Ishikawa (cell line): ENCODE measurements around the gene PDE10A.

Source experiments
- CEBPB ChIP-seq: IDR thresholded peaks from 2 replicates; pipeline ENCODE4 v1.6.1; 2012
- CREB1 ChIP-seq: IDR thresholded peaks from 2 replicates; pipeline ENCODE4 v1.6.1; 2012; ENCODE audit warnings: low read depth
- EGR1 ChIP-seq: IDR thresholded peaks from 2 replicates; pipeline ENCODE4 v1.6.1; 2012
- EP300 ChIP-seq: IDR thresholded peaks from 2 replicates; pipeline ENCODE4 v1.6.1; 2012; ENCODE audit warnings: borderline replicate concordance
- FOXM1 ChIP-seq: IDR thresholded peaks from 2 replicates; pipeline ENCODE4 v1.6.1; 2012; ENCODE audit warnings: low read depth, borderline replicate concordance
- MAX ChIP-seq: IDR thresholded peaks from 2 replicates; pipeline ENCODE4 v1.6.1; 2012
- NFIC ChIP-seq: IDR thresholded peaks from 2 replicates; pipeline ENCODE4 v1.6.1; 2012
- RAD21 ChIP-seq: IDR thresholded peaks from 2 replicates; pipeline ENCODE4 v1.6.1; 2012; ENCODE audit warnings: low read depth
- TAF1 ChIP-seq: IDR thresholded peaks from 2 replicates; pipeline ENCODE4 v1.6.1; 2012; ENCODE audit warnings: low read depth, mild to moderate bottlenecking
- TCF12 ChIP-seq: IDR thresholded peaks from 2 replicates; pipeline ENCODE4 v1.6.1; 2012; ENCODE audit warnings: low read depth
- TEAD4 ChIP-seq: IDR thresholded peaks from 2 replicates; pipeline ENCODE4 v1.6.1; 2012
- YY1 ChIP-seq: IDR thresholded peaks from 2 replicates; pipeline ENCODE4 v1.6.1; 2012; ENCODE audit warnings: low read depth
- ZBTB7A ChIP-seq: IDR thresholded peaks from 2 replicates; pipeline ENCODE4 v1.6.1; 2012; ENCODE audit warnings: low read depth
- TF ChIP-seq, protein P1 (sequence below): IDR thresholded peaks from 2 replicates; pipeline ENCODE4 v1.6.1; 2012
- TF ChIP-seq, protein P2 (sequence below): IDR thresholded peaks from 2 replicates; pipeline ENCODE4 v1.6.1; 2012; ENCODE audit warnings: low read depth, mild to moderate bottlenecking

PDE10A gene

DNA sequence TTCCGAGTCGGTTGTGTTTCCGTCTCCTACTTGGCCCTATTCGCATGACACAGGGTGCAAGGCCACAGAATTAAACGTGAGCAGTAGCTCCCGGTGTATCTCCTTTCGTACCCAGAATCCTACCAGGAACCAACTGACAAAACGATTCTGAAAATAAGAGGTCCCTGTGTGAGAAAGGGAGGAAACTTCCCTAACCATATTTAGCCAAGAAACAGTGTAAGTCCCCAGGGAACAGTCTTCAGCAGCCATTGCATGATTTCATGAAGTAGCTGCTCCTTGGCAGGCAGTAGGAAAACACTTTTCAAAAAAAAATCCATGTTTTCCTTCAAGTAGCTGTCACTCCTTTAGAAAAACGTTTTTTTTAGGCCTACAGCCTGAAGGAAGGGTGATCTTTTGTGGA, 46.9 kb downstream of the PDE10A start:
- TF ChIP-seq CEBPB (no peak), TCF12 (no peak), RAD21 (no peak), CREB1 (no peak), EP300 (no peak), NFIC (no peak), FOXM1 (no peak), TEAD4 (no peak), YY1 (no peak)
- TF ChIP-seq, protein P1, sequence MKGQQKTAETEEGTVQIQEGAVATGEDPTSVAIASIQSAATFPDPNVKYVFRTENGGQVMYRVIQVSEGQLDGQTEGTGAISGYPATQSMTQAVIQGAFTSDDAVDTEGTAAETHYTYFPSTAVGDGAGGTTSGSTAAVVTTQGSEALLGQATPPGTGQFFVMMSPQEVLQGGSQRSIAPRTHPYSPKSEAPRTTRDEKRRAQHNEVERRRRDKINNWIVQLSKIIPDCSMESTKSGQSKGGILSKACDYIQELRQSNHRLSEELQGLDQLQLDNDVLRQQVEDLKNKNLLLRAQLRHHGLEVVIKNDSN = no peak
- TF ChIP-seq, protein P2, sequence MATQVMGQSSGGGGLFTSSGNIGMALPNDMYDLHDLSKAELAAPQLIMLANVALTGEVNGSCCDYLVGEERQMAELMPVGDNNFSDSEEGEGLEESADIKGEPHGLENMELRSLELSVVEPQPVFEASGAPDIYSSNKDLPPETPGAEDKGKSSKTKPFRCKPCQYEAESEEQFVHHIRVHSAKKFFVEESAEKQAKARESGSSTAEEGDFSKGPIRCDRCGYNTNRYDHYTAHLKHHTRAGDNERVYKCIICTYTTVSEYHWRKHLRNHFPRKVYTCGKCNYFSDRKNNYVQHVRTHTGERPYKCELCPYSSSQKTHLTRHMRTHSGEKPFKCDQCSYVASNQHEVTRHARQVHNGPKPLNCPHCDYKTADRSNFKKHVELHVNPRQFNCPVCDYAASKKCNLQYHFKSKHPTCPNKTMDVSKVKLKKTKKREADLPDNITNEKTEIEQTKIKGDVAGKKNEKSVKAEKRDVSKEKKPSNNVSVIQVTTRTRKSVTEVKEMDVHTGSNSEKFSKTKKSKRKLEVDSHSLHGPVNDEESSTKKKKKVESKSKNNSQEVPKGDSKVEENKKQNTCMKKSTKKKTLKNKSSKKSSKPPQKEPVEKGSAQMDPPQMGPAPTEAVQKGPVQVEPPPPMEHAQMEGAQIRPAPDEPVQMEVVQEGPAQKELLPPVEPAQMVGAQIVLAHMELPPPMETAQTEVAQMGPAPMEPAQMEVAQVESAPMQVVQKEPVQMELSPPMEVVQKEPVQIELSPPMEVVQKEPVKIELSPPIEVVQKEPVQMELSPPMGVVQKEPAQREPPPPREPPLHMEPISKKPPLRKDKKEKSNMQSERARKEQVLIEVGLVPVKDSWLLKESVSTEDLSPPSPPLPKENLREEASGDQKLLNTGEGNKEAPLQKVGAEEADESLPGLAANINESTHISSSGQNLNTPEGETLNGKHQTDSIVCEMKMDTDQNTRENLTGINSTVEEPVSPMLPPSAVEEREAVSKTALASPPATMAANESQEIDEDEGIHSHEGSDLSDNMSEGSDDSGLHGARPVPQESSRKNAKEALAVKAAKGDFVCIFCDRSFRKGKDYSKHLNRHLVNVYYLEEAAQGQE = no peak

DNA sequence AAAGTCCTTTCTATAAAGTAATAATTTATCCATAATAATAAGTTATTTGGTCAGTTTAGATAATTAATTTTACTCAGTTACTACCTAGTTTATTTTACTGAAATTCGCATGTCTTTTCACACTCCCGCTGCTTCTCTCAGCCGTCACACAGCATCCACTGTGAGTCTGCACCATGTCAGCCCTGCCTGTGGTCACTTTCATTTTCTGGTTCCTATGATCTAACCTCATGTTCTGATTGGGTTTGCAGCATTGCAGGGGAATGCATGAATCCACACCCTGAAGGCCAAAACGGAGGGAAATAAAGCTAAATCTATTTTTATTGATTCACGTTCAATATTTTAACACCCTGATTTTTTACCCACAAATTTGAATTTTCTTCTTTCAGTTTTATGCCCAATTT, 47.4 kb downstream of the PDE10A start:
- TF ChIP-seq TEAD4 = no peak
- no peak for TF ChIP-seq EP300
- TF ChIP-seq CEBPB = no peak
- TF ChIP-seq TCF12 = no peak
- TF ChIP-seq, protein P2 = no peak
- TF ChIP-seq TAF1 = no peak
- TF ChIP-seq RAD21 = no peak
- TF ChIP-seq MAX = no peak
- TF ChIP-seq CREB1 = no peak
- no peak for TF ChIP-seq FOXM1
- TF ChIP-seq EGR1 = no peak

DNA sequence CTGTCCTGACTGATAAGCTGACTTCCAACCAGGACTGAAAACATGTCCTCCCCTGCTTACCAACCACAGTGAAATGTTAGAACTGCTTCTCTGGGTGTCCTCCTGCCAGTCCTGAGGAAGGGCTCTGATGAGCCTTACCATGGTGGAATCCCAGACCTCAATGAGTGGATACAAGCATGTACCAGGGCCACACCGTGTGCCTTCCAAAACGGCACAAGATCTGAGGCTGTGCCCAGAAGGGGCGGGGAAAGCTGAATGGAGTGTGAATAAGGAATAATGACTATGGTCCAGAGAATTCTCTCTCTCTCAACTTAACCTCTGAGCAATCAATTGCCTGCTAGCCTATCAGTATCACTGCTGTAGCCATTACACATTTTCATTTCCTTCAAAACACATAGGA, 51.7 kb downstream of the PDE10A start:
- TF ChIP-seq, protein P2 = no peak
- no peak for TF ChIP-seq FOXM1
- TF ChIP-seq, protein P1 = no peak
- TF ChIP-seq MAX = no peak
- TF ChIP-seq ZBTB7A = no peak
- no peak for TF ChIP-seq NFIC
- no peak for TF ChIP-seq YY1
- no peak for TF ChIP-seq CEBPB
- no peak for TF ChIP-seq EGR1
- TF ChIP-seq TCF12 = no peak
- TF ChIP-seq RAD21 = no peak
- TF ChIP-seq TEAD4 = no peak
- no peak for TF ChIP-seq CREB1
- no peak for TF ChIP-seq EP300
- TF ChIP-seq TAF1 = no peak

DNA sequence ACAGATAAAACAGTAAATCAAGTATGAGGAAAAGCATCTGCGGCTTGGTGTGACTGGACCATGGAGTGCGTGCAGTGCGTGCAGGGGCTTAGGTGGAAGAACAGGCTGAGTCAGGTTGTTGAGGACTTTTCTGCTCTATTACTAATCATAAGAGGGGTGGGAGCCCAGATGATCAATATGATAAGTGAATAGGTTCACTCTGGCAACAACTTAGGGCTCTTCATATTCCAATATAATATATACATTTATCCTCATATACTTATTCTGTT, 56.4 kb downstream of the PDE10A start:
- TF ChIP-seq, protein P1 = no peak
- TF ChIP-seq CREB1 (no peak), EGR1 (no peak), MAX (no peak), CEBPB (no peak), TCF12 (no peak), RAD21 (no peak), YY1 (no peak), ZBTB7A (no peak), TAF1 (no peak), TEAD4 (no peak), FOXM1 (no peak), EP300 (no peak), NFIC (no peak)
- TF ChIP-seq, protein P2 = no peak
